ENCODE data around the gene KSR2.

DNA sequence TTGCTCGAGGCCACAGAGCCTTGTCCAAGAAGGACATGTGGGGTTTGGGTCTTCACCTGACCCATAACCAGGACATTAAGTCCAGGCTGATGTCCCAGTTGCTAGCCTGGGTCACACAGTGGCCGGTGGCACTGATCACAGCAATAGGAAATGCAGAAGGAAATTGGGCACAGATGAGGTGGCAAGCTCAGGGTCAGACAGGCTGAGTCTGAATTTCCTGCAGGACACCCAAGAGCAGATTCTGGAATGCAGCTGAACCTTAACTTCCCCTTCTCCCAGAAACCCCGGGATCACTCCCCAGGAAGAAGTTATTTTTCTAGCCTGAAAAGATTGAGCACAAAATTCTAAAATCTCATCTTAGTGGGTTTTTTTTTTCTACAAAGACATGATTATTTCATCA lies 199.9 kb downstream of the KSR2 start:
- TF ChIP-seq, protein P1, sequence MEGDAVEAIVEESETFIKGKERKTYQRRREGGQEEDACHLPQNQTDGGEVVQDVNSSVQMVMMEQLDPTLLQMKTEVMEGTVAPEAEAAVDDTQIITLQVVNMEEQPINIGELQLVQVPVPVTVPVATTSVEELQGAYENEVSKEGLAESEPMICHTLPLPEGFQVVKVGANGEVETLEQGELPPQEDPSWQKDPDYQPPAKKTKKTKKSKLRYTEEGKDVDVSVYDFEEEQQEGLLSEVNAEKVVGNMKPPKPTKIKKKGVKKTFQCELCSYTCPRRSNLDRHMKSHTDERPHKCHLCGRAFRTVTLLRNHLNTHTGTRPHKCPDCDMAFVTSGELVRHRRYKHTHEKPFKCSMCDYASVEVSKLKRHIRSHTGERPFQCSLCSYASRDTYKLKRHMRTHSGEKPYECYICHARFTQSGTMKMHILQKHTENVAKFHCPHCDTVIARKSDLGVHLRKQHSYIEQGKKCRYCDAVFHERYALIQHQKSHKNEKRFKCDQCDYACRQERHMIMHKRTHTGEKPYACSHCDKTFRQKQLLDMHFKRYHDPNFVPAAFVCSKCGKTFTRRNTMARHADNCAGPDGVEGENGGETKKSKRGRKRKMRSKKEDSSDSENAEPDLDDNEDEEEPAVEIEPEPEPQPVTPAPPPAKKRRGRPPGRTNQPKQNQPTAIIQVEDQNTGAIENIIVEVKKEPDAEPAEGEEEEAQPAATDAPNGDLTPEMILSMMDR (IDR thresholded peaks at IDR 0.05 in 2 of 3, conservative IDR thresholded peaks at IDR 0.05 in 1 of 3; ENCODE audit: control insufficient read depth in 2 of 3, extremely low read depth in 1 of 3, insufficient read depth in 1 of 3, low read depth in 3 of 3, low read length in 3 of 3), result no peak
- TF ChIP-seq CREM (IDR thresholded peaks at IDR 0.05; ENCODE audit: low read depth), result no peak
- TF ChIP-seq TCF12 (IDR thresholded peaks at IDR 0.05; ENCODE audit: low read depth, low read length), result no peak
- no peak for TF ChIP-seq ZNF384 (IDR thresholded peaks at IDR 0.05; ENCODE audit: borderline replicate concordance, low read depth, low read length)
- no peak for TF ChIP-seq EZH2 (IDR thresholded peaks at IDR 0.05; ENCODE audit: borderline replicate concordance, control insufficient read depth, low read depth, low read length)
- no peak for TF ChIP-seq REST (IDR thresholded peaks at IDR 0.05; ENCODE audit: low read depth, low read length)
- no peak for TF ChIP-seq CREB1 (IDR thresholded peaks at IDR 0.05; ENCODE audit: low read depth)
- TF ChIP-seq, protein P2, sequence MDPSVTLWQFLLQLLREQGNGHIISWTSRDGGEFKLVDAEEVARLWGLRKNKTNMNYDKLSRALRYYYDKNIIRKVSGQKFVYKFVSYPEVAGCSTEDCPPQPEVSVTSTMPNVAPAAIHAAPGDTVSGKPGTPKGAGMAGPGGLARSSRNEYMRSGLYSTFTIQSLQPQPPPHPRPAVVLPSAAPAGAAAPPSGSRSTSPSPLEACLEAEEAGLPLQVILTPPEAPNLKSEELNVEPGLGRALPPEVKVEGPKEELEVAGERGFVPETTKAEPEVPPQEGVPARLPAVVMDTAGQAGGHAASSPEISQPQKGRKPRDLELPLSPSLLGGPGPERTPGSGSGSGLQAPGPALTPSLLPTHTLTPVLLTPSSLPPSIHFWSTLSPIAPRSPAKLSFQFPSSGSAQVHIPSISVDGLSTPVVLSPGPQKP (IDR thresholded peaks at IDR 0.05; ENCODE audit: low read depth, low read length), result no peak
- TF ChIP-seq ZBTB40 (IDR thresholded peaks at IDR 0.05; ENCODE audit: borderline replicate concordance), result no peak
- TF ChIP-seq CHD1 (IDR thresholded peaks at IDR 0.05; ENCODE audit: low read depth, low read length), result no peak
- TF ChIP-seq TBL1XR1 (IDR thresholded peaks at IDR 0.05; ENCODE audit: low read depth, low read length), result no peak
- no peak for TF ChIP-seq SMAD1 (IDR thresholded peaks at IDR 0.05; ENCODE audit: low read depth, partially characterized antibody)
- TF ChIP-seq EGR1 (IDR thresholded peaks at IDR 0.05; ENCODE audit: borderline replicate concordance in 1 of 2, low read depth in 2 of 2, low read length in 2 of 2), result no peak

Measured in GM12878 (cell line).